SIG-M5 (cell line): ENCODE measurements around the gene PLAC1.

Experiments
- DNase-seq: peaks from one replicate; lab custom pipeline; 2025; lab: John Stamatoyannopoulos, UW

PLAC1 gene

GRCh38 chrX:134631426-134632346, 26.6 kb downstream of the PLAC1 start:
- no peak for DNase-seq

GRCh38 chrX:134628663-134629062, 29.6 kb downstream of the PLAC1 start:
- DNase-seq, result no peak

- DNase-seq, result no peak
These were observed 31.8 kb downstream of the PLAC1 start for GRCh38 chrX:134626434-134626833.

GRCh38 chrX:134625315-134625718, 33.0 kb downstream of the PLAC1 start:
- DNase-seq, result no peak

- DNase-seq, result no peak
These were observed 34.2 kb downstream of the PLAC1 start for GRCh38 chrX:134624046-134624430.

GRCh38 chrX:134623293-134624045, 34.8 kb downstream of the PLAC1 start:
- DNase-seq, result no peak

- no peak for DNase-seq
These were observed 35.5 kb downstream of the PLAC1 start for GRCh38 chrX:134622813-134623185.

- DNase-seq, result no peak
These were observed 36.0 kb downstream of the PLAC1 start for GRCh38 chrX:134622056-134622812.

- no peak for DNase-seq
These were observed 38.4 kb downstream of the PLAC1 start for GRCh38 chrX:134619838-134620237.

GRCh38 chrX:134613396-134613795, 44.9 kb downstream of the PLAC1 start:
- DNase-seq, result no peak

- DNase-seq, result no peak
These were observed 50.1 kb downstream of the PLAC1 start for GRCh38 chrX:134608153-134608552.

GRCh38 chrX:134607523-134607922, 50.7 kb downstream of the PLAC1 start:
- no peak for DNase-seq

GRCh38 chrX:134604701-134605311, 53.5 kb downstream of the PLAC1 start:
- DNase-seq, result no peak

GRCh38 chrX:134603806-134604700, 54.2 kb downstream of the PLAC1 start:
- no peak for DNase-seq

- no peak for DNase-seq
These were observed 55.9 kb downstream of the PLAC1 start for GRCh38 chrX:134602410-134602809.

GRCh38 chrX:134601240-134601765, 57.0 kb downstream of the PLAC1 start:
- no peak for DNase-seq

- no peak for DNase-seq
These were observed 57.6 kb downstream of the PLAC1 start for GRCh38 chrX:134600714-134601113.

GRCh38 chrX:134599184-134599914, 58.9 kb downstream of the PLAC1 start:
- no peak for DNase-seq

- DNase-seq, result no peak
These were observed 66.0 kb downstream of the PLAC1 start for GRCh38 chrX:134592303-134592702.

- no peak for DNase-seq
These were observed 66.8 kb downstream of the PLAC1 start for GRCh38 chrX:134591502-134591901.
